Type B pancreatic cell (in vitro differentiated cells): ENCODE results near the gene TMEM86B. TPM values are rescaled to one million over a fixed set of nuclear protein-coding genes. Genes with fewer than 3 reads are reported as not detected.
A peak's percentile ranks its signal among the peaks of the same experiment; 100 is the strongest.
"Not testable (repeated sequence)": the region's sequence is repeated elsewhere in the genome, so short reads cannot be mapped to it uniquely, and the experiment has no call there.

Source experiments
- DNase-seq: peaks from one replicate; pipeline ENCODE4 v3.0.0; 2021; ENCODE audit warnings: mixed read lengths; ENCODE audit not compliant: unreplicated experiment; ENCODE audit errors: extremely low spot score
- H3K27ac Mint-ChIP-seq: 2 replicates; pipeline ENCODE4 v1.8.0; 2021; ENCODE audit warnings: mild to moderate bottlenecking, mixed read lengths
- H3K27me3 Mint-ChIP-seq: 2 replicates; pipeline ENCODE4 v1.8.0; 2021; ENCODE audit warnings: mixed read lengths
- H3K36me3 Mint-ChIP-seq: 2 replicates; pipeline ENCODE4 v1.8.0; 2021; ENCODE audit warnings: mixed read lengths
- H3K4me1 Mint-ChIP-seq: one replicate; pipeline ENCODE4 v1.8.0; 2021; ENCODE audit warnings: mixed read lengths; ENCODE audit not compliant: unreplicated experiment
- H3K4me3 Mint-ChIP-seq: 2 replicates; pipeline ENCODE4 v1.8.0; 2021; ENCODE audit warnings: mild to moderate bottlenecking, mixed read lengths
- H3K9me3 Mint-ChIP-seq: 2 replicates; pipeline ENCODE4 v1.8.0; 2021; ENCODE audit warnings: mixed read lengths
- CTCF ChIP-seq: fragments of 200-600 bp; sonication (generic); conservative IDR thresholded peaks from 2 replicates; pipeline ENCODE4 v1.5.0; 2021; ENCODE audit warnings: antibody characterized with exemption, mild to moderate bottlenecking
- total RNA-seq: library from RNA; stranded (reverse); gene quantifications from 2 replicates; pipeline ENCODE4 v1.2.1, GENCODE V29; 2021; ENCODE audit warnings: low replicate concordance

The TMEM86B gene
- total RNA-seq, 1 donor from 2014 or later: 14.4 TPM

- H3K9me3 Mint-ChIP-seq: peaks cover 5% of the 10 kb centered on the region
- no peak for DNase-seq
- H3K27me3 Mint-ChIP-seq: peaks cover 10% of the 10 kb centered on the region
- no peaks in the 10 kb centered on the region for H3K36me3 Mint-ChIP-seq
- no peak for TF ChIP-seq CTCF
- H3K4me1 Mint-ChIP-seq: peaks cover 13% of the 10 kb centered on the region
- H3K27ac Mint-ChIP-seq: peak within 1 kb of the TSS; percentile 78
- H3K4me3 Mint-ChIP-seq: peak within 1 kb of the TSS; percentile 49
Observed at GRCh38 chr19:55208880-55209692, 19.5 kb downstream of the TMEM86B start, which contains the start of gene PTPRH. PTPRH (minus strand) TSS chr19:55209501; CDS start chr19:55209433, 68 bp downstream.

GRCh38 chr19:55206664-55207500 lies 21.7 kb downstream of the TMEM86B start:
- DNase-seq: no peak
- TF ChIP-seq CTCF: no peak
- Mint-ChIP-seq H3K36me3 (no peaks in the 10 kb centered on the region), H3K27ac (peak overlapping the region; percentile 94), H3K9me3 (no peaks in the 10 kb centered on the region), H3K4me1 (peaks cover 13% of the 10 kb centered on the region), H3K4me3 (peak overlapping the region; percentile 83), H3K27me3 (peaks cover 18% of the 10 kb centered on the region)

- not testable (repeated sequence) for H3K9me3 Mint-ChIP-seq, H3K36me3 Mint-ChIP-seq, H3K27ac Mint-ChIP-seq, H3K4me1 Mint-ChIP-seq, H3K4me3 Mint-ChIP-seq, DNase-seq
- peak; percentile 35 for TF ChIP-seq CTCF
- H3K27me3 Mint-ChIP-seq: peaks cover 30% of the 10 kb centered on the region
Observed at GRCh38 chr19:55202199-55202598, 26.4 kb downstream of the TMEM86B start.

- H3K4me1 Mint-ChIP-seq: no peaks in the 10 kb centered on the region
- no peaks in the 10 kb centered on the region for H3K36me3 Mint-ChIP-seq
- H3K9me3 Mint-ChIP-seq: no peaks in the 10 kb centered on the region
Observed at GRCh38 chr19:55199620-55200204, 28.9 kb downstream of the TMEM86B start.

More at GRCh38 chr19:55199620-55200204, 28.9 kb downstream of the TMEM86B start:
- DNase-seq: no peak
- H3K4me3 Mint-ChIP-seq: no peak overlapping the region
- H3K27ac Mint-ChIP-seq: no peak overlapping the region
- TF ChIP-seq CTCF: no peak
- peaks cover 28% of the 10 kb centered on the region for H3K27me3 Mint-ChIP-seq
